Thyroid gland (tissue), 4 donors: Measurements from ENCODE around the gene GNG10.

Experiments
- POLR2A ChIP-seq, 2 donors: fragments of 450-650 bp; IDR thresholded peaks; one replicate each; pipeline ENCODE4 v1.6.1; 2017; ENCODE audit warnings: antibody characterized with exemption in 2 of 2, mild to moderate bottlenecking in 2 of 2, moderate library complexity in 1 of 2
- TF ChIP-seq, protein P1 (sequence below), 6 experiments: fragments of 200-600 bp in 3 of 6; fragments of 450-650 bp in 3 of 6; sonication (generic) in 3 of 6; IDR thresholded peaks; one replicate each; pipeline ENCODE4 v1.5.1; 2016 to 2019; ENCODE audit warnings: antibody characterized with exemption in 6 of 6, mild to moderate bottlenecking in 2 of 6, inconsistent platforms in 1 of 6, moderate library complexity in 1 of 6

GRCh38 chr9:111632060-111632459 is 29.3 kb upstream of the GNG10 start:
- TF ChIP-seq, protein P1, sequence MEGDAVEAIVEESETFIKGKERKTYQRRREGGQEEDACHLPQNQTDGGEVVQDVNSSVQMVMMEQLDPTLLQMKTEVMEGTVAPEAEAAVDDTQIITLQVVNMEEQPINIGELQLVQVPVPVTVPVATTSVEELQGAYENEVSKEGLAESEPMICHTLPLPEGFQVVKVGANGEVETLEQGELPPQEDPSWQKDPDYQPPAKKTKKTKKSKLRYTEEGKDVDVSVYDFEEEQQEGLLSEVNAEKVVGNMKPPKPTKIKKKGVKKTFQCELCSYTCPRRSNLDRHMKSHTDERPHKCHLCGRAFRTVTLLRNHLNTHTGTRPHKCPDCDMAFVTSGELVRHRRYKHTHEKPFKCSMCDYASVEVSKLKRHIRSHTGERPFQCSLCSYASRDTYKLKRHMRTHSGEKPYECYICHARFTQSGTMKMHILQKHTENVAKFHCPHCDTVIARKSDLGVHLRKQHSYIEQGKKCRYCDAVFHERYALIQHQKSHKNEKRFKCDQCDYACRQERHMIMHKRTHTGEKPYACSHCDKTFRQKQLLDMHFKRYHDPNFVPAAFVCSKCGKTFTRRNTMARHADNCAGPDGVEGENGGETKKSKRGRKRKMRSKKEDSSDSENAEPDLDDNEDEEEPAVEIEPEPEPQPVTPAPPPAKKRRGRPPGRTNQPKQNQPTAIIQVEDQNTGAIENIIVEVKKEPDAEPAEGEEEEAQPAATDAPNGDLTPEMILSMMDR (IDR thresholded peaks at IDR 0.05) = no peak
- TF ChIP-seq POLR2A (IDR thresholded peaks at IDR 0.05) = no peak
